ENCODE results near the gene MAP2K3.
"Not testable (repeated sequence)": the region's sequence is repeated elsewhere in the genome, so short reads cannot be mapped to it uniquely, and the experiment has no call there.

The MAP2K3 gene

GRCh38 chr17:21327921-21328320 is 43.4 kb downstream of the MAP2K3 start:
- not testable (repeated sequence) for DNase-seq (ENCODE audit: low read depth)

GRCh38 chr17:21328778-21329177 is 44.3 kb downstream of the MAP2K3 start:
- DNase-seq (ENCODE audit: low read depth): not testable (repeated sequence)

- no peak for DNase-seq (ENCODE audit: low read depth)
Measured at GRCh38 chr17:21330436-21331160, 46.1 kb downstream of the MAP2K3 start.

GRCh38 chr17:21336541-21337294 is 52.2 kb downstream of the MAP2K3 start:
- not testable (repeated sequence) for DNase-seq (ENCODE audit: low read depth)

- DNase-seq (ENCODE audit: low read depth): not testable (repeated sequence)
Measured at GRCh38 chr17:21337981-21338625, 53.6 kb downstream of the MAP2K3 start.

GRCh38 chr17:21339011-21339410 is 54.5 kb downstream of the MAP2K3 start:
- DNase-seq (ENCODE audit: low read depth): no peak

GRCh38 chr17:21339571-21339970 is 55.1 kb downstream of the MAP2K3 start:
- DNase-seq (ENCODE audit: low read depth): not testable (repeated sequence)

- DNase-seq (ENCODE audit: low read depth): not testable (repeated sequence)
Measured at GRCh38 chr17:21340407-21340806, 55.9 kb downstream of the MAP2K3 start.

- DNase-seq (ENCODE audit: low read depth): not testable (repeated sequence)
Measured at GRCh38 chr17:21341279-21341678, 56.8 kb downstream of the MAP2K3 start.

- DNase-seq (ENCODE audit: low read depth): not testable (repeated sequence)
Measured at GRCh38 chr17:21341925-21342540, 57.5 kb downstream of the MAP2K3 start.

- DNase-seq (ENCODE audit: low read depth): not testable (repeated sequence)
Measured at GRCh38 chr17:21343061-21343949, 58.8 kb downstream of the MAP2K3 start.

GRCh38 chr17:21344801-21345200 is 60.3 kb downstream of the MAP2K3 start:
- not testable (repeated sequence) for DNase-seq (ENCODE audit: low read depth)

GRCh38 chr17:21345236-21345635 is 60.7 kb downstream of the MAP2K3 start:
- DNase-seq (ENCODE audit: low read depth): no peak

- DNase-seq (ENCODE audit: low read depth): not testable (repeated sequence)
Measured at GRCh38 chr17:21346107-21346506, 61.6 kb downstream of the MAP2K3 start.

GRCh38 chr17:21346651-21347250 is 62.2 kb downstream of the MAP2K3 start:
- DNase-seq (ENCODE audit: low read depth): not testable (repeated sequence)

GRCh38 chr17:21347660-21348059 is 63.1 kb downstream of the MAP2K3 start:
- DNase-seq (ENCODE audit: low read depth): not testable (repeated sequence)

GRCh38 chr17:21348081-21348925 is 63.8 kb downstream of the MAP2K3 start:
- DNase-seq (ENCODE audit: low read depth): not testable (repeated sequence)

GRCh38 chr17:21348926-21349261 is 64.4 kb downstream of the MAP2K3 start:
- DNase-seq (ENCODE audit: low read depth): not testable (repeated sequence)

GRCh38 chr17:21349358-21350050 is 65.0 kb downstream of the MAP2K3 start:
- DNase-seq (ENCODE audit: low read depth): not testable (repeated sequence)
